ENCODE measurements around the gene CES1. TPM values are rescaled to one million over a fixed set of nuclear protein-coding genes. Genes with fewer than 3 reads are reported as not detected.
"Not testable (repeated sequence)": the region's sequence is repeated elsewhere in the genome, so short reads cannot be mapped to it uniquely, and the experiment has no call there.

Gene CES1
- polyA plus RNA-seq, 3 donors = 2.2 to 5.4 (median 3.7) TPM

- DNase-seq (ENCODE audit: extremely low read depth in 1 of 11, low read depth in 9 of 11, low spot score in 4 of 11) = no peak
These were observed 2.7 kb upstream of the CES1 start for GRCh38 chr16:55835581-55835980.

- not testable (repeated sequence) for DNase-seq (ENCODE audit: extremely low read depth in 1 of 11, low read depth in 9 of 11, low spot score in 4 of 11)
These were observed 2.3 kb upstream of the CES1 start for GRCh38 chr16:55835173-55835572.

GRCh38 chr16:55834049-55834448 lies 1.2 kb upstream of the CES1 start:
- no peak for DNase-seq (ENCODE audit: extremely low read depth in 1 of 11, low read depth in 9 of 11, low spot score in 4 of 11)

GRCh38 chr16:55832425-55832772 lies 497 bp downstream of the CES1 start:
- no peak for DNase-seq (ENCODE audit: extremely low read depth in 1 of 11, low read depth in 9 of 11, low spot score in 4 of 11)

GRCh38 chr16:55830658-55831294 lies 2.1 kb downstream of the CES1 start:
- no peak for DNase-seq (ENCODE audit: extremely low read depth in 1 of 11, low read depth in 9 of 11, low spot score in 4 of 11)

- DNase-seq (ENCODE audit: extremely low read depth in 1 of 11, low read depth in 9 of 11, low spot score in 4 of 11) = not testable (repeated sequence)
These were observed 3.7 kb downstream of the CES1 start for GRCh38 chr16:55829232-55829631.

GRCh38 chr16:55828680-55829079 lies 4.2 kb downstream of the CES1 start:
- no peak for DNase-seq (ENCODE audit: extremely low read depth in 1 of 11, low read depth in 9 of 11, low spot score in 4 of 11)

GRCh38 chr16:55825115-55825728 lies 7.7 kb downstream of the CES1 start:
- DNase-seq (ENCODE audit: extremely low read depth in 1 of 11, low read depth in 9 of 11, low spot score in 4 of 11) = no peak

GRCh38 chr16:55824473-55825000 lies 8.4 kb downstream of the CES1 start:
- no peak for DNase-seq (ENCODE audit: extremely low read depth in 1 of 11, low read depth in 9 of 11, low spot score in 4 of 11)

GRCh38 chr16:55822280-55822810 lies 10.6 kb downstream of the CES1 start:
- no peak for DNase-seq (ENCODE audit: extremely low read depth in 1 of 11, low read depth in 9 of 11, low spot score in 4 of 11)

GRCh38 chr16:55821210-55821609 lies 11.7 kb downstream of the CES1 start:
- no peak for DNase-seq (ENCODE audit: extremely low read depth in 1 of 11, low read depth in 9 of 11, low spot score in 4 of 11)

- DNase-seq (ENCODE audit: extremely low read depth in 1 of 11, low read depth in 9 of 11, low spot score in 4 of 11) = no peak
These were observed 12.3 kb downstream of the CES1 start for GRCh38 chr16:55820615-55821014.

- DNase-seq (ENCODE audit: extremely low read depth in 1 of 11, low read depth in 9 of 11, low spot score in 4 of 11) = no peak
These were observed 15.5 kb downstream of the CES1 start for GRCh38 chr16:55817236-55817912.

GRCh38 chr16:55816222-55816621 lies 16.7 kb downstream of the CES1 start:
- DNase-seq (ENCODE audit: extremely low read depth in 1 of 11, low read depth in 9 of 11, low spot score in 4 of 11) = not testable (repeated sequence)

GRCh38 chr16:55815320-55815719 lies 17.6 kb downstream of the CES1 start:
- DNase-seq (ENCODE audit: extremely low read depth in 1 of 11, low read depth in 9 of 11, low spot score in 4 of 11) = no peak

- not testable (repeated sequence) for DNase-seq (ENCODE audit: extremely low read depth in 1 of 11, low read depth in 9 of 11, low spot score in 4 of 11)
These were observed 18.7 kb downstream of the CES1 start for GRCh38 chr16:55814174-55814573.

- DNase-seq (ENCODE audit: extremely low read depth in 1 of 11, low read depth in 9 of 11, low spot score in 4 of 11) = not testable (repeated sequence)
These were observed 19.2 kb downstream of the CES1 start for GRCh38 chr16:55813730-55814129.

- no peak for DNase-seq (ENCODE audit: extremely low read depth in 1 of 11, low read depth in 9 of 11, low spot score in 4 of 11)
These were observed 19.9 kb downstream of the CES1 start for GRCh38 chr16:55812951-55813350.

GRCh38 chr16:55811811-55812210 lies 21.1 kb downstream of the CES1 start:
- no peak for DNase-seq (ENCODE audit: extremely low read depth in 1 of 11, low read depth in 9 of 11, low spot score in 4 of 11)

- DNase-seq (ENCODE audit: extremely low read depth in 1 of 11, low read depth in 9 of 11, low spot score in 4 of 11) = no peak
These were observed 22.4 kb downstream of the CES1 start for GRCh38 chr16:55810451-55810961.

Data from renal cortex interstitium (tissue), 11 donors.